Naive thymus-derived CD8-positive, alpha-beta T cell (primary cell): ENCODE measurements around the gene CMSS1. TPM values are rescaled to one million over a fixed set of nuclear protein-coding genes. Genes with fewer than 3 reads are reported as not detected.
A peak's percentile ranks its signal among the peaks of the same experiment; 100 is the strongest.

ENCODE experiments used
- ATAC-seq, 2 donors: fragments of 150-1000 bp; cut with Tn5 transposase in 1 of 2; sonication (Bioruptor Pico), chemical (Tn5 transposase) in 1 of 2; 1 replicate in 1 of 2; 2 replicates in 1 of 2; pipeline ENCODE4 v1.10.0; 2021; ENCODE audit warnings: mild to moderate bottlenecking in 2 of 2, moderate library complexity in 2 of 2
- POLR2A ChIA-PET: fragments of 350-600 bp; sonication (Branson Sonifier 250); formaldehyde crosslinking; loops from one replicate; lab custom pipeline; 2021; ENCODE audit warnings: antibody characterized with exemption; lab: Charles Lee
- DNase-seq, 10 donors: peaks; one replicate each; pipeline versions ENCODE4 v3.0.0 to v3.0.0-alpha.2; 2020 to 2022
- H3K27ac Mint-ChIP-seq, 10 donors: one replicate each; pipeline ENCODE4 v1.8.0; 2020 to 2022; ENCODE audit warnings: mild to moderate bottlenecking in 10 of 10, mixed read lengths in 10 of 10, moderate library complexity in 4 of 10, inconsistent platforms in 1 of 10
- H3K27me3 Mint-ChIP-seq, 5 donors: one replicate each; pipeline ENCODE4 v1.8.0; 2021 to 2022; ENCODE audit warnings: mixed read lengths in 5 of 5
- H3K36me3 Mint-ChIP-seq, 3 donors: one replicate each; pipeline ENCODE4 v1.8.0; 2020 to 2022; ENCODE audit warnings: mixed read lengths in 3 of 3, mild to moderate bottlenecking in 2 of 3, inconsistent platforms in 1 of 3
- H3K4me1 Mint-ChIP-seq, 4 donors: one replicate each; pipeline ENCODE4 v1.8.0; 2021 to 2022; ENCODE audit warnings: mixed read lengths in 4 of 4
- H3K4me3 Mint-ChIP-seq, 10 donors: one replicate each; pipeline ENCODE4 v1.8.0; 2020 to 2022; ENCODE audit warnings: mild to moderate bottlenecking in 10 of 10, mixed read lengths in 10 of 10, moderate library complexity in 6 of 10, inconsistent platforms in 1 of 10
- H3K9me3 Mint-ChIP-seq, 9 donors: one replicate each; pipeline ENCODE4 v1.8.0; 2020 to 2022; ENCODE audit warnings: mixed read lengths in 9 of 9, mild to moderate bottlenecking in 3 of 9, inconsistent platforms in 1 of 9, moderate library complexity in 1 of 9
- polyA plus RNA-seq, 3 donors: library from polyadenylated mRNA; unstranded; fragments of 300-500 nt; fragmentation: Illumina TruSeq; gene quantifications; one replicate each; pipeline ENCODE4 v1.2.3, GENCODE V29; 2021
- total RNA-seq, 8 experiments: library from RNA in 2 of 8; stranded (reverse) in 2 of 8; gene quantifications; one replicate each; pipeline ENCODE4 v1.2.3 and lab custom pipeline; 2021 to 2026

Gene CMSS1
- total and polyA plus RNA-seq, 5 experiments from 2014 or later = 18.9 to 32.4 (median 29.7) TPM

- Mint-ChIP-seq H3K36me3 (peaks cover 0 to 22% (median 21%) of the 10 kb centered on the region in 3 donors), H3K4me1 (peaks cover 3 to 13% (median 3%) of the 10 kb centered on the region in 4 donors), H3K4me3 (no peak overlapping the region), H3K27me3 (no peaks in the 10 kb centered on the region), H3K27ac (no peak overlapping the region), H3K9me3 (peaks cover 0 to 2% (median 0%) of the 10 kb centered on the region in 9 donors)
- ATAC-seq = no peak
- peak in 1 of 10 donors; percentile 56 for DNase-seq
- POLR2A ChIA-PET = no interaction called here
Observed at GRCh38 chr3:100009276-100010086, 191.8 kb downstream of the CMSS1 start.

GRCh38 chr3:100010087-100010417 lies 192.4 kb downstream of the CMSS1 start:
- Mint-ChIP-seq H3K4me1 (peaks cover 3 to 7% (median 3%) of the 10 kb centered on the region in 4 donors), H3K9me3 (peaks cover 0 to 3% (median 0%) of the 10 kb centered on the region in 9 donors), H3K4me3 (no peak overlapping the region), H3K27ac (no peak overlapping the region), H3K36me3 (peaks cover 3 to 26% (median 25%) of the 10 kb centered on the region in 3 donors), H3K27me3 (no peaks in the 10 kb centered on the region)
- DNase-seq (no peak), ATAC-seq (no peak)
- POLR2A ChIA-PET = no interaction called here

- Mint-ChIP-seq H3K4me1 (peaks cover 0 to 2% (median under 1%) of the 10 kb centered on the region in 4 donors), H3K27ac (peak overlapping the region in 1 of 10 donors; percentile 15), H3K27me3 (no peaks in the 10 kb centered on the region), H3K9me3 (peaks cover 0 to 5% (median 0%) of the 10 kb centered on the region in 9 donors), H3K4me3 (no peak overlapping the region), H3K36me3 (peaks cover 5 to 25% (median 16%) of the 10 kb centered on the region in 3 donors)
- POLR2A ChIA-PET = no interaction called here
- DNase-seq = no peak
- no peak for ATAC-seq
Observed at GRCh38 chr3:100018806-100019205, 201.1 kb downstream of the CMSS1 start.

GRCh38 chr3:100019719-100020118 lies 202.1 kb downstream of the CMSS1 start:
- peaks cover 5 to 23% (median 17%) of the 10 kb centered on the region in 3 donors for H3K36me3 Mint-ChIP-seq

GRCh38 chr3:100020876-100021644 lies 203.4 kb downstream of the CMSS1 start:
- Mint-ChIP-seq H3K36me3 (peaks cover 0 to 20% (median 13%) of the 10 kb centered on the region in 3 donors), H3K9me3 (no peaks in the 10 kb centered on the region), H3K27me3 (no peaks in the 10 kb centered on the region), H3K4me3 (no peak overlapping the region), H3K4me1 (peaks cover 0 to 2% (median 0%) of the 10 kb centered on the region in 4 donors), H3K27ac (no peak overlapping the region)
- no peak for ATAC-seq
- POLR2A ChIA-PET = no interaction called here
- DNase-seq = no peak

More at GRCh38 chr3:100019719-100020118, 202.1 kb downstream of the CMSS1 start:
- ATAC-seq (no peak), DNase-seq (no peak)
- H3K27me3 Mint-ChIP-seq = no peaks in the 10 kb centered on the region
- H3K27ac Mint-ChIP-seq = no peak overlapping the region
- POLR2A ChIA-PET = no interaction called here
- peaks cover 0 to 5% (median 0%) of the 10 kb centered on the region in 9 donors for H3K9me3 Mint-ChIP-seq
- H3K4me1 Mint-ChIP-seq = peaks cover 0 to 2% (median 0%) of the 10 kb centered on the region in 4 donors
- no peak overlapping the region for H3K4me3 Mint-ChIP-seq

- H3K4me3 Mint-ChIP-seq = no peak overlapping the region
- no peaks in the 10 kb centered on the region for H3K9me3 Mint-ChIP-seq
- ATAC-seq = no peak
- DNase-seq = no peak
- peaks cover 0 to 2% (median 0%) of the 10 kb centered on the region in 4 donors for H3K4me1 Mint-ChIP-seq
- no peaks in the 10 kb centered on the region for H3K27me3 Mint-ChIP-seq
- POLR2A ChIA-PET = no interaction called here
- H3K27ac Mint-ChIP-seq = no peak overlapping the region
- H3K36me3 Mint-ChIP-seq = peaks cover 0 to 13% (median 12%) of the 10 kb centered on the region in 3 donors
Observed at GRCh38 chr3:100022506-100022905, 204.8 kb downstream of the CMSS1 start.

- Mint-ChIP-seq H3K36me3 (peaks cover 0 to 13% (median 12%) of the 10 kb centered on the region in 3 donors), H3K27me3 (no peaks in the 10 kb centered on the region), H3K27ac (no peak overlapping the region), H3K4me1 (peaks cover 0 to 2% (median 0%) of the 10 kb centered on the region in 4 donors), H3K9me3 (no peaks in the 10 kb centered on the region), H3K4me3 (no peak overlapping the region)
- POLR2A ChIA-PET = no interaction called here
- DNase-seq (no peak), ATAC-seq (no peak)
Observed at GRCh38 chr3:100023150-100023549, 205.5 kb downstream of the CMSS1 start.

- no peak for DNase-seq
- POLR2A ChIA-PET = no interaction called here
- no peak for ATAC-seq
- Mint-ChIP-seq H3K36me3 (peaks cover 0 to 12% (median 12%) of the 10 kb centered on the region in 3 donors), H3K27me3 (no peaks in the 10 kb centered on the region), H3K4me3 (no peak overlapping the region), H3K27ac (no peak overlapping the region), H3K9me3 (no peaks in the 10 kb centered on the region), H3K4me1 (peaks cover 0 to 1% (median 0%) of the 10 kb centered on the region in 4 donors)
Observed at GRCh38 chr3:100023595-100023994, 205.9 kb downstream of the CMSS1 start.

GRCh38 chr3:100024520-100025303 lies 207.1 kb downstream of the CMSS1 start:
- no peak for ATAC-seq
- no peak for DNase-seq
- Mint-ChIP-seq H3K27me3 (no peaks in the 10 kb centered on the region), H3K4me1 (no peaks in the 10 kb centered on the region), H3K27ac (no peak overlapping the region), H3K9me3 (no peaks in the 10 kb centered on the region), H3K36me3 (peaks cover 0 to 12% (median 8%) of the 10 kb centered on the region in 3 donors), H3K4me3 (no peak overlapping the region)
- POLR2A ChIA-PET = no interaction called here

- Mint-ChIP-seq H3K36me3 (peaks cover 5 to 15% (median 12%) of the 10 kb centered on the region in 3 donors), H3K4me3 (no peak overlapping the region), H3K27me3 (no peaks in the 10 kb centered on the region), H3K4me1 (no peaks in the 10 kb centered on the region), H3K27ac (no peak overlapping the region), H3K9me3 (no peaks in the 10 kb centered on the region)
- POLR2A ChIA-PET = no interaction called here
- ATAC-seq (no peak), DNase-seq (no peak)
Observed at GRCh38 chr3:100027321-100027720, 209.7 kb downstream of the CMSS1 start.

GRCh38 chr3:100029052-100029451 lies 211.4 kb downstream of the CMSS1 start:
- Mint-ChIP-seq H3K9me3 (no peaks in the 10 kb centered on the region), H3K27me3 (no peaks in the 10 kb centered on the region), H3K4me3 (no peak overlapping the region), H3K27ac (no peak overlapping the region), H3K4me1 (no peaks in the 10 kb centered on the region), H3K36me3 (peaks cover 5 to 12% (median 5%) of the 10 kb centered on the region in 3 donors)
- DNase-seq (no peak), ATAC-seq (no peak)
- POLR2A ChIA-PET = no interaction called here

GRCh38 chr3:100029689-100030088 lies 212.0 kb downstream of the CMSS1 start:
- H3K27me3 Mint-ChIP-seq = no peaks in the 10 kb centered on the region
- H3K36me3 Mint-ChIP-seq = peaks cover 5 to 11% (median 5%) of the 10 kb centered on the region in 3 donors
- H3K4me1 Mint-ChIP-seq = no peaks in the 10 kb centered on the region
- H3K9me3 Mint-ChIP-seq = no peaks in the 10 kb centered on the region
- ATAC-seq (no peak), DNase-seq (no peak)
- POLR2A ChIA-PET = no interaction called here
- no peak overlapping the region for H3K4me3 Mint-ChIP-seq
- H3K27ac Mint-ChIP-seq = no peak overlapping the region
